Naive B cell (primary cell): ENCODE measurements around the gene GABRA4. TPM values are rescaled to one million over a fixed set of nuclear protein-coding genes. Genes with fewer than 3 reads are reported as not detected.

Experiments used
- ATAC-seq, 2 donors: fragments of 150-1000 bp; cut with Tn5 transposase; 2 replicates each; pipeline ENCODE4 v1.10.0; 2021; ENCODE audit warnings: low read depth in 2 of 2, mild to moderate bottlenecking in 2 of 2, moderate library complexity in 2 of 2
- DNase-seq: peaks from one replicate; pipeline ENCODE4 v3.0.0; 2022
- H3K27ac Mint-ChIP-seq, 6 donors: one replicate each; pipeline ENCODE4 v1.8.0; 2020 to 2022; ENCODE audit warnings: mild to moderate bottlenecking in 6 of 6, mixed read lengths in 6 of 6, moderate library complexity in 5 of 6, inconsistent platforms in 2 of 6
- H3K27me3 Mint-ChIP-seq, 3 donors: one replicate each; pipeline ENCODE4 v1.8.0; 2021 to 2022; ENCODE audit warnings: mixed read lengths in 3 of 3, mild to moderate bottlenecking in 1 of 3
- H3K36me3 Mint-ChIP-seq, 2 donors: one replicate each; pipeline ENCODE4 v1.8.0; 2020 to 2022; ENCODE audit warnings: mixed read lengths in 2 of 2, inconsistent platforms in 1 of 2, mild to moderate bottlenecking in 1 of 2
- H3K4me1 Mint-ChIP-seq, 3 donors: one replicate each; pipeline ENCODE4 v1.8.0; 2020 to 2022; ENCODE audit warnings: mixed read lengths in 3 of 3, inconsistent platforms in 1 of 3, mild to moderate bottlenecking in 1 of 3, moderate library complexity in 1 of 3
- H3K4me3 Mint-ChIP-seq, 8 donors: one replicate each; pipeline ENCODE4 v1.8.0; 2020 to 2022; ENCODE audit warnings: mild to moderate bottlenecking in 8 of 8, mixed read lengths in 8 of 8, moderate library complexity in 8 of 8, inconsistent platforms in 2 of 8
- H3K9me3 Mint-ChIP-seq, 7 donors: one replicate each; pipeline ENCODE4 v1.8.0; 2020 to 2022; ENCODE audit warnings: mixed read lengths in 7 of 7, mild to moderate bottlenecking in 5 of 7, inconsistent platforms in 2 of 7, moderate library complexity in 1 of 7
- polyA plus RNA-seq, 6 donors: library from polyadenylated mRNA; unstranded; fragments of 300-500 nt; fragmentation: Illumina TruSeq; gene quantifications; one replicate each; pipeline ENCODE4 v1.2.3, GENCODE V29; 2021; ENCODE audit warnings: low read depth in 6 of 6

The GABRA4 gene
- polyA plus RNA-seq, 6 donors from 2014 or later: not detected

- H3K9me3 Mint-ChIP-seq: no peaks in the 10 kb centered on the region
- no peak for ATAC-seq
- H3K4me3 Mint-ChIP-seq: no peak overlapping the region
- no peaks in the 10 kb centered on the region for H3K4me1 Mint-ChIP-seq
- H3K27ac Mint-ChIP-seq: no peak overlapping the region
- no peaks in the 10 kb centered on the region for H3K36me3 Mint-ChIP-seq
- no peak for DNase-seq
- peaks cover 0 to 2% (median 0%) of the 10 kb centered on the region in 3 donors for H3K27me3 Mint-ChIP-seq
These were observed 9.2 kb upstream of the GABRA4 start for GRCh38 chr4:47002580-47002979.

- H3K27me3 Mint-ChIP-seq: peaks cover 0 to 6% (median 2%) of the 10 kb centered on the region in 3 donors
- no peaks in the 10 kb centered on the region for H3K36me3 Mint-ChIP-seq
- H3K4me3 Mint-ChIP-seq: no peak overlapping the region
- H3K9me3 Mint-ChIP-seq: no peaks in the 10 kb centered on the region
- no peak for ATAC-seq
- DNase-seq: no peak
- no peak overlapping the region for H3K27ac Mint-ChIP-seq
- no peaks in the 10 kb centered on the region for H3K4me1 Mint-ChIP-seq
These were observed 7.0 kb upstream of the GABRA4 start for GRCh38 chr4:47000406-47000805.

- no peaks in the 10 kb centered on the region for H3K9me3 Mint-ChIP-seq
- H3K27me3 Mint-ChIP-seq: peaks cover 6 to 13% (median 10%) of the 10 kb centered on the region in 3 donors
- H3K27ac Mint-ChIP-seq: no peak overlapping the region
- ATAC-seq: no peak
- no peak overlapping the region for H3K4me3 Mint-ChIP-seq
- no peaks in the 10 kb centered on the region for H3K36me3 Mint-ChIP-seq
- no peaks in the 10 kb centered on the region for H3K4me1 Mint-ChIP-seq
- DNase-seq: no peak
These were observed 6.2 kb upstream of the GABRA4 start for GRCh38 chr4:46999566-46999965.

GRCh38 chr4:46994007-46994405, 625 bp upstream of the GABRA4 start:
- Mint-ChIP-seq H3K4me3 (peak overlapping the region in 2 of 8 donors; percentile 11 to 51), H3K4me1 (peaks cover 8 to 19% (median 12%) of the 10 kb centered on the region in 3 donors)

GRCh38 chr4:46992338-46992737, 1.0 kb downstream of the GABRA4 start:
- H3K9me3 Mint-ChIP-seq: no peaks in the 10 kb centered on the region
- no peak overlapping the region for H3K27ac Mint-ChIP-seq
- peak overlapping the region in 1 of 8 donors; percentile 63 for H3K4me3 Mint-ChIP-seq
- H3K27me3 Mint-ChIP-seq: peaks cover 22 to 46% (median 42%) of the 10 kb centered on the region in 3 donors
- H3K36me3 Mint-ChIP-seq: peaks cover 4 to 10% of the 10 kb centered on the region in 2 donors
- ATAC-seq (no peak), DNase-seq (no peak)
- peaks cover 8 to 19% (median 12%) of the 10 kb centered on the region in 3 donors for H3K4me1 Mint-ChIP-seq

More at GRCh38 chr4:46994007-46994405, 625 bp upstream of the GABRA4 start:
- peaks cover 22 to 47% (median 46%) of the 10 kb centered on the region in 3 donors for H3K27me3 Mint-ChIP-seq
- no peaks in the 10 kb centered on the region for H3K9me3 Mint-ChIP-seq
- no peak overlapping the region for H3K27ac Mint-ChIP-seq
- ATAC-seq (no peak), DNase-seq (no peak)
- H3K36me3 Mint-ChIP-seq: peaks cover 4 to 10% of the 10 kb centered on the region in 2 donors

GRCh38 chr4:46986922-46987638, 6.3 kb downstream of the GABRA4 start:
- ATAC-seq (no peak), DNase-seq (no peak)
- Mint-ChIP-seq H3K4me1 (peaks cover 0 to under 1% (median under 1%) of the 10 kb centered on the region in 3 donors), H3K27ac (no peak overlapping the region), H3K4me3 (no peak overlapping the region), H3K36me3 (peaks cover under 1 to 1% of the 10 kb centered on the region in 2 donors), H3K9me3 (no peaks in the 10 kb centered on the region), H3K27me3 (peaks cover 9 to 14% (median 12%) of the 10 kb centered on the region in 3 donors)

GRCh38 chr4:46984781-46985180, 8.6 kb downstream of the GABRA4 start:
- no peak for DNase-seq
- Mint-ChIP-seq H3K9me3 (peaks cover 0 to 4% (median 0%) of the 10 kb centered on the region in 7 donors), H3K4me1 (no peaks in the 10 kb centered on the region), H3K4me3 (no peak overlapping the region), H3K27ac (no peak overlapping the region), H3K36me3 (no peaks in the 10 kb centered on the region), H3K27me3 (peaks cover 0 to 8% (median 8%) of the 10 kb centered on the region in 3 donors)
- no peak for ATAC-seq

GRCh38 chr4:46980851-46981250, 12.5 kb downstream of the GABRA4 start:
- Mint-ChIP-seq H3K27ac (no peak overlapping the region), H3K9me3 (peaks cover 0 to 4% (median 0%) of the 10 kb centered on the region in 7 donors), H3K36me3 (no peaks in the 10 kb centered on the region), H3K4me3 (no peak overlapping the region), H3K27me3 (peaks cover 0 to 8% (median 8%) of the 10 kb centered on the region in 3 donors), H3K4me1 (no peaks in the 10 kb centered on the region)
- no peak for ATAC-seq
- no peak for DNase-seq

GRCh38 chr4:46979726-46980125, 13.7 kb downstream of the GABRA4 start:
- DNase-seq (no peak), ATAC-seq (no peak)
- no peak overlapping the region for H3K27ac Mint-ChIP-seq
- H3K36me3 Mint-ChIP-seq: no peaks in the 10 kb centered on the region
- peaks cover 0 to 4% (median 0%) of the 10 kb centered on the region in 7 donors for H3K9me3 Mint-ChIP-seq
- peaks cover 0 to 8% (median 8%) of the 10 kb centered on the region in 3 donors for H3K27me3 Mint-ChIP-seq
- H3K4me1 Mint-ChIP-seq: no peaks in the 10 kb centered on the region
- H3K4me3 Mint-ChIP-seq: no peak overlapping the region

GRCh38 chr4:46979283-46979682, 14.1 kb downstream of the GABRA4 start:
- Mint-ChIP-seq H3K27me3 (peaks cover 0 to 8% (median 8%) of the 10 kb centered on the region in 3 donors), H3K36me3 (no peaks in the 10 kb centered on the region), H3K9me3 (peaks cover 0 to 4% (median 0%) of the 10 kb centered on the region in 7 donors), H3K4me1 (no peaks in the 10 kb centered on the region), H3K4me3 (no peak overlapping the region), H3K27ac (no peak overlapping the region)
- no peak for DNase-seq
- ATAC-seq: no peak

- Mint-ChIP-seq H3K9me3 (peaks cover 0 to 4% (median 0%) of the 10 kb centered on the region in 7 donors), H3K27me3 (peaks cover 3 to 8% (median 5%) of the 10 kb centered on the region in 3 donors), H3K4me3 (peak overlapping the region in 1 of 8 donors; percentile 61), H3K4me1 (no peaks in the 10 kb centered on the region), H3K27ac (no peak overlapping the region), H3K36me3 (no peaks in the 10 kb centered on the region)
- no peak for ATAC-seq
- no peak for DNase-seq
These were observed 16.1 kb downstream of the GABRA4 start for GRCh38 chr4:46977245-46977644.

- DNase-seq: no peak
- Mint-ChIP-seq H3K27ac (no peak overlapping the region), H3K4me1 (no peaks in the 10 kb centered on the region), H3K27me3 (peaks cover 0 to 5% (median 0%) of the 10 kb centered on the region in 3 donors), H3K9me3 (peaks cover 0 to 2% (median 0%) of the 10 kb centered on the region in 7 donors), H3K4me3 (no peak overlapping the region), H3K36me3 (no peaks in the 10 kb centered on the region)
- ATAC-seq: no peak
These were observed 17.4 kb downstream of the GABRA4 start for GRCh38 chr4:46975812-46976553.

- Mint-ChIP-seq H3K4me3 (no peak overlapping the region), H3K9me3 (no peaks in the 10 kb centered on the region), H3K27me3 (peaks cover 0 to 5% (median 0%) of the 10 kb centered on the region in 3 donors), H3K4me1 (no peaks in the 10 kb centered on the region), H3K36me3 (no peaks in the 10 kb centered on the region), H3K27ac (no peak overlapping the region)
- DNase-seq (no peak), ATAC-seq (no peak)
These were observed 18.4 kb downstream of the GABRA4 start for GRCh38 chr4:46974891-46975543.
